Kidney capillary endothelial cell (primary cell): ENCODE data around the gene MYO18A.
"Not testable (repeated sequence)": the region's sequence is repeated elsewhere in the genome, so short reads cannot be mapped to it uniquely, and the experiment has no call there.

Source experiments
- DNase-seq: peaks from one replicate; pipeline ENCODE4 v3.0.0-alpha.2; 2018; ENCODE audit warnings: low spot score

Gene MYO18A

DNA sequence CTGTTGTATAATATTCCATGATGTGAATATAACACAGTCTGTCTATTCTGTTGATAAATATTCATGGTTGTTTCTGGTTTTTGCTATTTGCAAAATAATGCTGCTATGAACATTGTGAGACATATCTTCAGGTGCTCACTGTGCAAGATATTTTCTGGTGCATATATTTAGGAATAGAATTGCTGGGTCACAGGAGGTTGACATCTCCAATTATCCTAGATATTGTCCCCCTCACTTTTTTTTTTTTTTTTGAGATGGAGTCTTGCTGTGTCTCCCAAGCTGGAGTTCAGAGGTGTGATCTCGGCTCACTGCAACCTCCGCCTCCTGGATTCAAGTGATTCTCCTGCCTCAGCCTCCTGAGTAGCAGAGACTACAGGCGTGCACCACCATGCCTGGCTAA lies 14.5 kb upstream of the MYO18A start:
- no peak for DNase-seq

DNA sequence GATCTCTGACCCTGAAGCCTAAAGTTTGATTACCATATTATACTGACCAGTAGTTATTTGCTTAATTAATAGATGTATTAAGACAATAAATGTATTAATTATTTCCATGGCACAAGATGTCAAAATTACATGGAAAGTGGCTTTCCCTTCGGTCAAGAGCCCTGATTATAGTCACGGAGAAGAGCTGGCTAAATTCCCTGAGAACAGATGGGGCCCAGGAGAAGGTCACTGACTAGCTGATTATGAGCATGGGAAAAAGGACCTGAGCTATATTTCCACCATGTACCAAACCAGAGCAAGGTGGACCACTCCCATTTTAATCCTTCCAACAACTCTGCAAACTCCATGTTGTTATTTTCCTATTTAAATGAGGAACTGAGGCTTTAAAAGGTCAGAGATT lies 12.9 kb upstream of the MYO18A start:
- DNase-seq: no peak

- DNase-seq: no peak
Observed at GRCh38 chr17:29190592-29191207, 10.5 kb upstream of the MYO18A start.

- DNase-seq: no peak
Observed at GRCh38 chr17:29190039-29190438, 9.8 kb upstream of the MYO18A start.

DNA sequence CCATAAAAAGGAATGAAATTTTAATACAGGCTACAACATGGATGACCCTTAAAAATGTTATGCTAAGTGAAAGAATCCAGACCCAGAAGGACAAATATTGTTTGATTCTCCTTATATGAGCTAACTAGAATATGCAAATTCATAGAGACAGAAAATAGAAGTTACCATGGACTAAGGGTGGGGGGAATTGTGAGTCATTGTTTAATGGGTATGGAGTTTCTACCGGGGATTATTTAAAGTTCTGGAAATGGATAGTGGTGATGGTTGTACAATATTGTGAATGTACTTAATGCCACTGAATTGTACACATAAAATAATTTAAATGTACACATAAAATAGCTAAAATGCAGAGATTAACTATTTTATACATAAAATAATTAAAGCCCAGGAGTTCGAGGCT lies 9.2 kb upstream of the MYO18A start:
- DNase-seq: no peak

GRCh38 chr17:29181226-29181625 lies 1.0 kb upstream of the MYO18A start:
- DNase-seq: no peak

DNA sequence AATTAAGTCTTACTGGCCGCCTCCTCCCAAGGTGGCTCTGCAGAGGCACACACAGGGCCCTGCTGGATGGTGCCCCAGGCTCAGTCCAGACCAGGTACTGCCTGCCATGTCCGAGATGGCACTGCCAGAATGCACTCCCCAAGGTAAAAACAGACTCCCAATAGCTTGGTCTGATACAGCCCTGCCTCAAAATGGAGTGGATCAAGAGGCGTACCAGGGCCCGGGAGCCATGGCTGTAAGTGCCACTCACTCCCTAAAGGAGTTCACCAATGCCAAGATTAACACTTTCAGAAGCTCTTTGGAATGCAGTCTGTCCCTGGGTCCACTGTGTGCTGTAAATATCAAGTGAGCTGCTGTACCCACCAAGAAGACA lies 576 bp upstream of the MYO18A start:
- DNase-seq: no peak

DNA sequence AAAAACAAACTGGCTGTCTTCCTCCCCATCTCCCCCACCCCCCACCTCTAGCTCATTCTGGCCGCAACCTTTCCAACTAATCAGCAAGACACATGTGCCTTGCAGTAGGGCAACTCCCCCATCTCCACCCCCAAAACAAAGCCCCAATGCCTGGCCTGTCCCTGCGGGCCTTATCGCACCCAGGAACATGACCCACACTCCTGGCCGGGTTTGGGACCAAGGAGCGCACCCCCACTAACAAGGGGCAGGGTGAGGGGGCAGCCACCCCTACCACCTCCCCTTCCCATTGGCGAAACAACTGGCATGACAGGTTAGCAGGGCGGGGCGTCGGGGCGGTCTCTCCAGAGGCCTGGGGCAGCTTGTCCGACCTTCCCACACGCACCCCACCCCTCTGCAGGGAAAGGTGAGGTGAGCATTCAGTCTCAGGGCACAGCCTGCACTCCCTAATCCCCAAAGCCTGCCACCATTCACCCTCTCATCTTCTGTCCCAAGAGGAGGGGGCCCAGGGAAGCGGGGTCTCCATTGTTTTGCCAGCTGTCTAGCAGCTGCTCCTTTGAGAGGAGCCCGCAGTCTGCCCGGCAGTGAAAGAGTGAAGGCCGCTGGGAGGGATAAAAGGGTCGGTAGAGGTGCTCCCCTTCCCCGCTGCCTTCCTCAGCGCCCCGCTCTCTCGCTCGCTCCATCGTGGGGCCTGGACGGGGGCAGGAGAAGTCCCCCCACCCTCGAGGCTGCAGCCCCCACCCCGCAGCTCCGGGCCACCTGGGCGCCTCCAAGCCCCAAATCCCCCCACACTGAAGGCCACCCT lies 765 bp downstream of the MYO18A start:
- DNase-seq: no peak

- DNase-seq: no peak
Observed at GRCh38 chr17:29178750-29179231, 1.4 kb downstream of the MYO18A start.

DNA sequence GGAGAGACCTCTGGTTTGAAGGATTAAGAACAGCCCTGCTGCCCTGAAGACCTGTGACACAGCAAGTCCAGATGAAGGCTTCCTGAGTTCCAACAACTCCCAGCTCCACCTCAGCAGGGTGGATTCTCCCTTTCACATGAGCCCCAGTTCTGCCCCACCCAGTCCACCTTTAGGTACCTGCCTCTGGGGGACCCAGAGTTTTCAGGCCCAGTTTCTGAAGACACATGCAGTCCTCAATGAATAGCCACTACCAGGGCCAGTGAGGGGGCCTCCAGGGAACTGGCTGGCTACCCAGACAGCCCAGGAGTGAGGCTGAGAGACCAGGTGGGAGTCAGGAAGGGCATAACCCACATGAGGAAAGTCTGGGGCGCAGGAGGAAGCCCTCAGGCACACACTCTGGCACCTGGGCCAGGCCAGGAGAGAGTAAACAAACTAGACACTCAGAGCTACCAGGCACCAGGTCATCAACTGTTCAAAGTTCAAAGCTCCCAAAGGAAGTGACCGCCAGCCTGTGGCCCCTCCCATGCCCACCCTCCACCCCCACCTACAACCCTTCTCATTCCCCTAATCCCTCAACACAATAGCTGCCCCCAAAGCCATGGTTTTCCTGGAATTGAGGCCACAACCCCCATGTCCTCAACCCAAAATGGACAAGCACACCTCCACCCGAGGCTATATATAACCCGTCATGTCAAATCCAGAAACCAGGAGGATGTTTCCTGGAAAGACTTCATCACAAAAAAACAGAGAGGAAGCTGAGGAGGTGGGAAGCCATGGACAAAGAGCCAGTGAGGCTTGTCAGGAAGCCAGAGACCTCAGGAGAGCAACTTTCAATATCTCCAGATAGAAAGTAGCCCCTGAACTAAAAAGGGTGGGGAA lies 2.1 kb downstream of the MYO18A start:
- no peak for DNase-seq

GRCh38 chr17:29177541-29177870 lies 2.7 kb downstream of the MYO18A start:
- no peak for DNase-seq

GRCh38 chr17:29176558-29177351 lies 3.4 kb downstream of the MYO18A start:
- DNase-seq: no peak

DNA sequence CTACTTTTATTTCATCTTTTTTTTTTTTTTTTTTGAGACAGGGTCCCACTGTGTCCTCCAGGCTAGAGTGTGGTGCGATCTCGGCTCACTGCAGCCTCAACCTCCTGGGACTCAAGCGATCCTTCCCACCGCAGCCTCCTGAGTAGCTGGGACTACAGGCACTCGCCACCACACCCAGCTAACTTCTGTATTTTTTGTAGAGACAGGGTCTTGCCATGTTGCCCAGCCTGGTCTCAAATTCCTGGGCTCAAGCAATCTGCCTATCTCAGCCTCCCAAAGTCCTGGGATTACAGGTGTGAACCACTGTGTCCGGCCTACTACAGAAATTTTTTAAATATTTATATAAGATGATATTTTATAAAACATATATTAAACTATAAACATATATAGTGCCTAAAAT lies 4.8 kb downstream of the MYO18A start:
- no peak for DNase-seq

DNA sequence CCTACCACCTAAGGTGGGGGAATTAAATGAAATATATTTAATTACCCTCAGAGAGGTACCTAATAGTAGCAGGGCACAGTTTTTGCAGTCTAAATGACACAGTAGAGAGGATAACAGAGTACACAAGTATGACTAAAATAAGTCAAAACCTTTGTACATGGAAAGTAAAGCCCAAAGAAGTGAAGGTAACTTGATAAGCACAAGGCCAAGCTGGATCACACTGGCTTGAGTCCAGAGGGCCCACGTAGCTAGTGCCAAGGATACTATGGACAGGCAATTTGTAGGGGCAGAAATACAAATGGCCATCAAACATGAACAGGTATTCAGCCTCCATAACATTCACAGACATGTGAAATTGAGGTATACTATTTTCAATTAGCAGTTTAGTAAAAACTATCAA lies 7.6 kb downstream of the MYO18A start:
- no peak for DNase-seq

- no peak for DNase-seq
Observed at GRCh38 chr17:29170682-29171081, 9.5 kb downstream of the MYO18A start.

DNA sequence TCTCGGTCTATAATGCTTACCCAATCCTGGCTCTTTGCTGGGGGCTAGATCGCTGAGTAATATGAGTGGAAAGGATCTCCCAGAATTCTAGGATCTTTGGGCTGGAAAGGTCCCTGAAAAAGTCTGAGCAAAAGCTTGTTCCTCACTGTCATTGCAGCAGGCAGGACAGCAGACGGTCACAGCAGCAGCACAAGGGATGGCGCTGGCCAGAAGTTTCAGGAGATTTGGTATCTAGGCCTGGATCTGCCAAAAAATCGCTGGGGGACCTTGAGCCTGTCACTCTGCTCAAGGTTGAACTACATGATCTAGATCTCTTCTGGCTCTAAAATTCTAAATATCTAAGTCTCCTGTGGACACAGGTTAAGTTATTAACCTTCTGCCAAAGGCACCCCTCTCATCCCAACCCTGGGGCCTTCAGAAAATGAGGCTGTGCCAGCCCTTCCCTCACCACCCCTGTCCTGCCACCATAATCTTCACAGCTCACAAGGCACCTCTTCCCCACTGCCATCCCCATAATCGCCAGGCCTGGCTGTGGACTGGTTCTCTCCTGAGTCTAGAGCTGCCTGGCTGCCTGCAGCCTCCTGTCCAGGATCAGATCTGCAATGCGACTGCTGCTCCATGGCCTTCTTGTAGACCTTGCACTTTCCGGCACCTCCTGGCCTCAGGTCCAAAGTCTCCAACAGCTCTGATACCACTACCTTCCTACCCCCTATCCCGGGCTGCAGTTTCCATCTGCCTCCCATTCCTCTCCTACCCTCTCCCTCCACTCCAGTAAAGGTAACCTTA lies 10.2 kb downstream of the MYO18A start:
- DNase-seq: no peak

DNA sequence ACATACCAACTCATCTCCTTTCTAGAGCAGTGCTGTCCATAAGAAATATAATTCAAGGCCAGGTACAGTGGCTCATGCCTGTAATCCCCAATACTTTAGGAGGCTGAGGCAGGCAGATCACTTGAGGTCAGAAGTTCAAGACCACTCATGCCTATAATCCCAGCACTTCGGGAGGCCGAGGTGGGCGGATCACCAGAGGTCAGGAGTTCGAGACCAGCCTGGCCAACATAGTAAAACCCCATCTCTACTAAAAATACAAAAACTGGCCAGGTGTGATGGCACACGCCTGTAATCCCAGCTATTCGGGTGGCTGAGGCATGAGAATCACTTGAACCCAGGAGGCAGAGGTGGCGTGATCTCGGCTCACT lies 11.5 kb downstream of the MYO18A start:
- not testable (repeated sequence) for DNase-seq

DNA sequence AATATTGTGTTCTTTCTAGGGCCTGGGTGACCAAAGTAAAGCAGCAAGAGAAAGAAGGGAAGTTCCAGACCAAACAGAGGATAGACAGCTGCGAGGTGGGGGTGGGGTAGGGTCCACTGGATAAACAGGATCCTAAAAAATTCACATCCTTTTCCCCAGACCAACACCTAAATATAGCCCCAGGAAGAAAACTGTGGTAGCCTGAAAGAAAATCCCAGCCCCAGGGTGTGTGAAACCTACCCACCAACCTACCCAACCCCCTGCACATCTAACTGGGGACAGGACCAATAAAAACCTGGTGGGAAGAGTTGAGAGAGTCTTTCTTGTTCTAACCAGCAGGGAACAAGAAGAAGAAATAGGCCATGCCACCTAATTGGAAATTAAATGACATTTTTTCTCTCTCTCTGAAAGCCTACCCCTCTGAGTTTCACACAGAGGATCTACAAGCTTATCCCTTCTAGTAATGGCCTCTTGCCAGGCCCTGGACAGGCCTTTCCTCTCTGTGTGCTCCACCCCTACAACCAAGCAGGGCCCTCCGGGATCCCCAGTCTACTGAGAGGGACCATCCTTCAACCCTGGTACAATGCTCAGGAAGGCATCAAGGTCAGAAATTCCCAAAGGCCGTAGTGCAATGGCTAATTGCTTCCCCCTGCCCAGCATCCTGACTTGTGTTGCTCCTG lies 12.0 kb downstream of the MYO18A start:
- DNase-seq: no peak

DNA sequence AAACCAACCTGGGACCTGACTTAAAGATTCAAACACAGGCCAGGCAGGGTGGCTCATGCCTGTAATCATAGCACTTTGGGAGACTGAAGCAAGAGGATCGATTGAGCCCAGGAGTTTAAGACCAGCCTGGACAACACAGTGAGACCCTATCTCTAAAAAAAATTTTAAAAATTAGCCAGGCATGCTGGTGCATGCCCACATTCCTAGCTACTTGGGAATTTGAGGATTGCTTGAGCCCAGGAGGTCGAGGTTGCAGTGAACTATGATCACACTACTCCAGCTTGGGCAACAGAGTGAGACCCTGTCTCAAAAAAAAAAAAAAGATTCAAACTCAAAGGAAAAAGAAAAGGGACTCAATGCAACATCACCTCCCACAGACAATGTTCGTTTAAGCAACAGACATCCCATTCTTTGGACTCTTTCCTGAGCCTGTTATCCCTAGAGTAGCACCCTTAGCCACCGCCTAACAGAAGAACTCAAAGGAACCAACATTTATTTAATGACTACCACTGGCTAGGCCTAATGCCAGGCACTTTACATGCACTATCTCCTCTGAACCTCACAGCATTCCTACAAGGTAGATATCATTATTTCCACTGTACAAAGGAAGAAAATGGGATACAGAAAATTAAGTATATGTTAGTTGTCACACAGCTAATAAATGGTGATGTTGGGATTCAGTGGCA lies 12.7 kb downstream of the MYO18A start:
- DNase-seq: no peak

DNA sequence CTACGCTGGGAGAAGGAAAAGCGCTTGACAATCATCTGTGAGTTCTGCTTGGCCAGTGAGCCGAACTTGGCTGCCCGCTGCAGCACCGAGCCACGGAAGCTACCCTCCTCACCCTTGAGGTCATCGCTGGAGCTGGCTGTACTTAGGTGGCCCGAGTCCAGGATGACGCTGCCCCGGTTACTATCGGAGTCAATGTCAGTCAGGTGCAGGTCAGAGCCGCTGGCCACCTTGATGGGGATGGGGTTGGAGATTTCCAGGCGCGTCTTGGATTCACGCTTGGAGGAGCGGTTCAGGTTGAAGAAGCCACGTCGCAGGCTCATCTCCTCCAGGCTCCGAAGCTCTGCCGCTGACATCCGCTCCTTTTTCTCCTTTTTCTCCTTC lies 13.7 kb downstream of the MYO18A start:
- no peak for DNase-seq
